ENCODE data around the gene POLR1C. TPM values are rescaled to one million over a fixed set of nuclear protein-coding genes. Genes with fewer than 3 reads are reported as not detected.

Gene POLR1C
- total and polyA plus RNA-seq, 2 experiments from 2014 or later, result 24.9 to 38.1 TPM

GRCh38 chr6:43499028-43499815 is 17.7 kb upstream of the POLR1C start:
- WGBS, 2 experiments (ENCODE audit: low coverage in 1 of 2, low lambda C conversion rate in 2 of 2, missing lambda C conversion rate in 2 of 2), result 88 to 90% methylated on average over 12 of the region's 12 CpGs
- no peaks in the 10 kb centered on the region for H3K9me3 ChIP-seq (ENCODE audit: low read depth)
- no peak overlapping the region for H3K4me2 ChIP-seq (ENCODE audit: unreplicated experiment)
- H3K9ac ChIP-seq, result no peak overlapping the region
- H3K4me1 ChIP-seq (ENCODE audit: insufficient read depth), result peaks cover 30% of the 10 kb centered on the region
- peaks cover 32% of the 10 kb centered on the region for H3K79me2 ChIP-seq (ENCODE audit: insufficient read depth)
- DNase-seq, result no peak
- no peak overlapping the region for H3K27ac ChIP-seq
- no peaks in the 10 kb centered on the region for H4K20me1 ChIP-seq (ENCODE audit: insufficient read depth)
- 0 out of 2 replicates have a peak, but pooled peaks cover 2% of the 10 kb centered on the region for H3F3A ChIP-seq (ENCODE audit: insufficient read depth)
- H3K4me3 ChIP-seq, result no peak overlapping the region
- H2AFZ ChIP-seq, result no peak overlapping the region
- no peak for TF ChIP-seq EZH2 (IDR thresholded peaks at IDR 0.05; ENCODE audit: insufficient read depth, poor library complexity, severe bottlenecking)
- no peak for TF ChIP-seq EZH2phosphoT487 (IDR thresholded peaks at IDR 0.05; ENCODE audit: insufficient read depth, low read depth)
- no peaks in the 10 kb centered on the region for H3K9me2 ChIP-seq (ENCODE audit: insufficient read depth)
- no peaks in the 10 kb centered on the region for H3K27me3 ChIP-seq (replicated peaks; ENCODE audit: insufficient read depth)
- in situ Hi-C loops (cut with MboI), result no loop called here
- H3K36me3 ChIP-seq (ENCODE audit: low read depth), result peaks cover 18% of the 10 kb centered on the region

GRCh38 chr6:43500921-43501320 is 16.0 kb upstream of the POLR1C start:
- 98 to 99% methylated on average over 3 of the region's 3 CpGs for WGBS, 2 experiments (ENCODE audit: low coverage in 1 of 2, low lambda C conversion rate in 2 of 2, missing lambda C conversion rate in 2 of 2)
- peaks cover 18% of the 10 kb centered on the region for H3K36me3 ChIP-seq (ENCODE audit: low read depth)
- no peaks in the 10 kb centered on the region for H3K27me3 ChIP-seq (replicated peaks; ENCODE audit: insufficient read depth)
- in situ Hi-C loops (cut with MboI), result loop anchor here (10.0 kb wide), 1 partner anchor 46 kb away; the partner anchor contains the start of gene DLK2
- H3K27ac ChIP-seq, result no peak overlapping the region
- no peak for DNase-seq
- no peak overlapping the region for H3K4me3 ChIP-seq
- no peaks in the 10 kb centered on the region for H4K20me1 ChIP-seq (ENCODE audit: insufficient read depth)
- H3K9me2 ChIP-seq (ENCODE audit: insufficient read depth), result no peaks in the 10 kb centered on the region
- peaks cover 16% of the 10 kb centered on the region for H3K4me1 ChIP-seq (ENCODE audit: insufficient read depth)
- H3K9ac ChIP-seq, result no peak overlapping the region
- TF ChIP-seq EZH2 (IDR thresholded peaks at IDR 0.05; ENCODE audit: insufficient read depth, poor library complexity, severe bottlenecking) (no peak), EZH2phosphoT487 (IDR thresholded peaks at IDR 0.05; ENCODE audit: insufficient read depth, low read depth) (no peak)
- no peaks in the 10 kb centered on the region for H3F3A ChIP-seq (ENCODE audit: insufficient read depth)
- H3K9me3 ChIP-seq (ENCODE audit: low read depth), result no peaks in the 10 kb centered on the region
- no peak overlapping the region for H3K4me2 ChIP-seq (ENCODE audit: unreplicated experiment)
- no peak overlapping the region for H2AFZ ChIP-seq
- peaks cover 17% of the 10 kb centered on the region for H3K79me2 ChIP-seq (ENCODE audit: insufficient read depth)

- Histone ChIP-seq H3K27me3 (replicated peaks; ENCODE audit: insufficient read depth) (no peaks in the 10 kb centered on the region), H3K79me2 (ENCODE audit: insufficient read depth) (peaks cover 7% of the 10 kb centered on the region), H3K9me2 (ENCODE audit: insufficient read depth) (no peaks in the 10 kb centered on the region), H4K20me1 (ENCODE audit: insufficient read depth) (no peaks in the 10 kb centered on the region), H3K4me1 (ENCODE audit: insufficient read depth) (0 out of 2 replicates have a peak, but pooled peaks cover 2% of the 10 kb centered on the region), H3K9ac (no peak overlapping the region), H3K9me3 (ENCODE audit: low read depth) (no peaks in the 10 kb centered on the region), H3K4me3 (no peak overlapping the region), H3F3A (ENCODE audit: insufficient read depth) (no peaks in the 10 kb centered on the region), H3K27ac (no peak overlapping the region), H2AFZ (no peak overlapping the region), H3K4me2 (ENCODE audit: unreplicated experiment) (no peak overlapping the region), H3K36me3 (ENCODE audit: low read depth) (peaks cover 18% of the 10 kb centered on the region)
- TF ChIP-seq EZH2phosphoT487 (IDR thresholded peaks at IDR 0.05; ENCODE audit: insufficient read depth, low read depth), result no peak
- in situ Hi-C loops (cut with MboI), result loop anchor here (10.0 kb wide), 1 partner anchor 48 kb away; the partner anchor contains the start of gene DLK2
- 86 to 89% methylated on average over 4 of the region's 4 CpGs for WGBS, 2 experiments (ENCODE audit: low coverage in 1 of 2, low lambda C conversion rate in 2 of 2, missing lambda C conversion rate in 2 of 2)
- no peak for DNase-seq
Observed at GRCh38 chr6:43502666-43503065, 14.2 kb upstream of the POLR1C start.

GRCh38 chr6:43503443-43503842 is 13.4 kb upstream of the POLR1C start:
- TF ChIP-seq EZH2 (IDR thresholded peaks at IDR 0.05; ENCODE audit: insufficient read depth, poor library complexity, severe bottlenecking), result no peak
- TF ChIP-seq EZH2phosphoT487 (IDR thresholded peaks at IDR 0.05; ENCODE audit: insufficient read depth, low read depth), result no peak
- no peaks in the 10 kb centered on the region for H3K9me3 ChIP-seq (ENCODE audit: low read depth)
- peaks cover 14% of the 10 kb centered on the region for H3K36me3 ChIP-seq (ENCODE audit: low read depth)
- no peak overlapping the region for H3K27ac ChIP-seq
- no peaks in the 10 kb centered on the region for H3K79me2 ChIP-seq (ENCODE audit: insufficient read depth)
- no peak for DNase-seq
- H3K4me2 ChIP-seq (ENCODE audit: unreplicated experiment), result no peak overlapping the region
- no peaks in the 10 kb centered on the region for H3F3A ChIP-seq (ENCODE audit: insufficient read depth)
- no peaks in the 10 kb centered on the region for H3K9me2 ChIP-seq (ENCODE audit: insufficient read depth)
- H4K20me1 ChIP-seq (ENCODE audit: insufficient read depth), result no peaks in the 10 kb centered on the region
- no peak overlapping the region for H3K4me3 ChIP-seq
- in situ Hi-C loops (cut with MboI), result loop anchor here (10.0 kb wide), 1 partner anchor 49 kb away; the partner anchor contains the start of gene DLK2
- no peak overlapping the region for H2AFZ ChIP-seq
- 90 to 93% methylated on average over 8 of the region's 8 CpGs for whole genome bisulfite sequencing, 2 experiments (ENCODE audit: low coverage in 1 of 2, low lambda C conversion rate in 2 of 2, missing lambda C conversion rate in 2 of 2)
- no peak overlapping the region for H3K9ac ChIP-seq
- no peaks in the 10 kb centered on the region for H3K27me3 ChIP-seq (replicated peaks; ENCODE audit: insufficient read depth)
- H3K4me1 ChIP-seq (ENCODE audit: insufficient read depth), result 0 out of 2 replicates have a peak, but pooled peaks cover 2% of the 10 kb centered on the region
